Fibroblast of skin of right biceps (primary cell): ENCODE measurements around the gene CFAP53.
"Not testable (repeated sequence)": the region's sequence is repeated elsewhere in the genome, so short reads cannot be mapped to it uniquely, and the experiment has no call there.

Source experiments
- DNase-seq: peaks from one replicate; pipeline ENCODE4 v3.0.0-alpha.2; 2013

The CFAP53 gene

DNA sequence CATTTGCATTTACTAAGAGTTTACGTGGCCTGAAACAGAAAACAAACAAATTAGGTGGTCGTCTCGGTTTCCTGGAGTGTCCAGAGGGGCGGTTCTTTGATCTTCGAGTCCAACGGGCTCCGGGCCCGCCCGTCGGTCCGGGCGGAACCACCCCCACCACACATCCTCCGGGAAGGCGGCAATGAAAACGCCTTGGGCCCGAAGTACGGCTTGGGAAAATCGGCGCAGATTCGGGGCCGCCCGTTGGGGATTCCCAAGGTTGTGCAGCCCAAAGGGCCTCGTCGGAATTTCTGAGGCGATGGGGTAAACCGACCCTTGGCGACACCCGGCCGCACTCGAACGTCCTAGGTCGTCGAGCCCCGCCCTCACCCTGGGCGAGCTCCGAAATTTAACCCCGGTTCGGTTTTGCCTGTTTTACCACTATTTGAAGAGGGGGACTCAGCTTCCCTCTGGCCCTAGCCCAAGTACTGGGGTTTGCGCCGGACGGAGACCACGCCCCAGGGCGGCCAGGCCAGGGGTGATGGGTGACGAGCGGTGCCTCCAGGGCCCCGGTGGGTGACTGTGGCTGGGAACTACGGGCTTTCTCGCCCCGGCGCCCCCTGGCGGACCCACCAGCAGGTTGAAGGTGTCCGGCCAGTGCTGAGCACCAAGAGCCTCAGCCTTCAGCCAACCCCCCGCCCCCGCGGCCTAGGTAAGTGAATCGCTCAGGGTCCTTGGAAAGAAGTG, 1.9 kb upstream of the CFAP53 start:
- peak; percentile 52 for DNase-seq

- no peak for DNase-seq
Observed at GRCh38 chr18:50262977-50263376, 3.3 kb downstream of the CFAP53 start.

- no peak for DNase-seq
Observed at GRCh38 chr18:50250935-50251334, 15.4 kb downstream of the CFAP53 start.

- no peak for DNase-seq
Observed at GRCh38 chr18:50249576-50249975, 16.7 kb downstream of the CFAP53 start.

- no peak for DNase-seq
Observed at GRCh38 chr18:50247561-50247960, 18.7 kb downstream of the CFAP53 start.

DNA sequence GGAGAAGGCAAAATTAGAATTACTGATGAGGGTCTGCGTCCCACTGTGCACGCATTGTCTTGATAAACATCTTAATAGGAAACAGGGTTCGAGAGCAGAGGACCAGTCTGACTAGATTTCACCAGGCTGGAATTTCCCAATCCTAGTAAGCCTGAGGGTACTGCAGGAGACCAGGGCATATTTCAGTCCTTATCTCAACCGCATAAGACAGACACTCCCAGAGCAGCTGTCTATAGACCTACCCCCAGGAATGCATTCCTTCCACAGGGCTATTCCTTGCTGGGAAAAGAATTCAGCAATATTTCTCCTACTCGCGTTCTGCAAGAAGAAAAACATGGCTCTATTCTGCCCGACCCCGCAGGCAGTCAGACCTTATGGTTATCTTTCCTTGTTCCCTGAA, 24.5 kb downstream of the CFAP53 start:
- not testable (repeated sequence) for DNase-seq

GRCh38 chr18:50240080-50240563, 26.2 kb downstream of the CFAP53 start:
- DNase-seq, result no peak

- no peak for DNase-seq
Observed at GRCh38 chr18:50232419-50232818, 33.9 kb downstream of the CFAP53 start.

DNA sequence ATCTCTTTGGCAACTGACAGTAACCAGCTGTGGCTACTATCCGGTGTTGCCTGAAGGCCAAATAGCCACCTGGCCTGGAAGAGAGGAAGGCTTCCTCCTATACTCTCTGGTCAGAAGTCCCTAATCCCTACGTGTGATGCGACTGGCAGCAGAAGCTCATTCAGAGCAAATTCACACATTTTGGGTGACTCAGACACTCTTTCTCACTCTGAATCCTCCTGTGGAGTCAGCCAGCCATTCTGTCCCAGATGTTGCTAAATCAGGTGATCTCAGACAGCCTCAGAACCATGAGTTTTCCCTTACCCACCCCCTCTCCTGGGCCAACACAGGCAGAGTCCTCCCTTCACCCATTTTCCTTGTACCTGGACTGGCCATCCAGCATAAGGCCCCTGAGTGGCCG, 34.7 kb downstream of the CFAP53 start:
- no peak for DNase-seq

DNA sequence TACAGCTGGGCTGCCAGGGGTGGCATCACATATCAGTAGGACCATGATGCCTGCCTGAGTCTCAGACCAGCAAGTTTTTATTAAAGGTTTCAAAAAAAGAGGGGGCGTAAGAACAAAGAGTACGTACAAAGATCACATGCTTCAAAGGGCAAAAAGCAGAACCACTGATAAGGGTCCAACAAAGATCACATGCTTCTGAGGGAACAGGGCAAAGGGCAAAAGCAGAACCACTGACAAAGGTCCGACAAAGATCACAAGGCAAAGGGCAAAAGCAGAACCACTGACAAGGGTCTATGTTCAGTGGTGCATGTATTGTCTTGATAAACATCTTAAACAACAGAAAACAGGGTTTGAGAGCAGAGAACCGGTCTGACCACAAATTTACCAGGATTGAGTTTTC, 46.0 kb downstream of the CFAP53 start:
- DNase-seq, result not testable (repeated sequence)

GRCh38 chr18:50218432-50219197, 47.7 kb downstream of the CFAP53 start:
- no peak for DNase-seq

GRCh38 chr18:50209311-50209710, 57.0 kb downstream of the CFAP53 start:
- DNase-seq, result no peak

DNA sequence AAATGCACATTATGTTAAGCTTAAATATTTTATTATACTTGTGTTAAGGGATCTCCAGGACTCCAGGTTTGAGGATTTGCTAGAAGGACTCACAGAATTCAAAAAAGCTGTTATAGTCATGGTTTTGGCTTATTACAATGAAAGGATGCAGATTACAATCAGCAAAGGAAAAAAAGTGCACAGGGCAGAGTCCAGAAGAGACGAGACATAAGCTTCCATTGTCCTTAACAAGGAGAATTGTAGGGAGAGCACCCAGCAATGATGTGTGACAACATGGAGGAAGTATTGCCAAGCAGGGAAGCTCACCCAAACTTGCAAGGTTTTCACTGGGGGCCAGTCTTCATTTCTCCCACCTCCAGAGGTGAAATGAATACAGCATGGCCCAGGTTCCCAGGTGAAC, 58.6 kb downstream of the CFAP53 start:
- DNase-seq, result no peak

GRCh38 chr18:50203801-50204604, 62.3 kb downstream of the CFAP53 start:
- DNase-seq, result peak; percentile 27

DNA sequence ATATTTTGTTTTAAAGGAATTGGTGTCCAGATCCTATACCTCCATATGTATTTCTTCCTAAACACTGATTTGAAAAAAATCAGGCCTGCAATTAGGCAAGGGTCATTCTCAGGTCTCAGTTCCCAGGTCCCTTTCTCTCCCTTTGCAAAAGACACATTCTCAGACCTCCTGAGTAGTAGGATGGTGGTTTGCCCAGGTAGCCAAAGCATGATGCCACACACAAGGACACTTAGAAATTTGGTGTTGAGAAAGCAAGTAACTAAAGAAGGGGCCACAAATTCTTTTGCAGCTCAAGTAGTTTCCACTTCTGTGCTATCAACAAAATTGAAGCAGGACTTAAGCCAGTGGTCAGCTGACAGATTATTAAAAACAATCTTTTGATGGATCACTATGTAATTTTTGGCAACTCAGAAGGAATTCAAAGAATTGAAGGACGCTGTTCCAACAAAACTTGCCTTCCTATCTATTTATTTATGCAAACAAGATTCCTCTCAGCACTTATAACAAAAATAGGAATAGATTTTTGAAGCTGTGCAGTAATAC, 64.7 kb downstream of the CFAP53 start:
- DNase-seq, result no peak

DNA sequence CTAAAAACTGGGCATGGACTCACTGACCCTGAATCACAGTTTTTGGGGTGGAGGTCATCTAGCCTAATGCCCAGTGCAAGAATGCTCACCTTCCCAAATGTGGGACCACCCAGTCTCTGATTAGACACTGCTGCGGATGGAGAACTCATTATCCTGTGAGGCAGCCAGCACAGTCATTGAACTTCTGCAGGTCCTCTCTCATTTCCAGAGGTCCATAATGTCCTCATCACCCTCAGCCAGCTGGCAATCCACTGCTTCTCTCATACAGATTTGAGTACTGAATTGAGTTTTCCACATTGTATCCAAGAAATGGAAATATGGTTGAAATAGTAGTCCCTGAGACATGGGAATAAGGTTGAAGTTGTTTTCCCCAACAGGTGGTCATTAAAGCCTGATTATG, 66.4 kb downstream of the CFAP53 start:
- no peak for DNase-seq

- no peak for DNase-seq
Observed at GRCh38 chr18:50199346-50199855, 66.9 kb downstream of the CFAP53 start.

- DNase-seq, result no peak
Observed at GRCh38 chr18:50196261-50196660, 70.0 kb downstream of the CFAP53 start.

DNA sequence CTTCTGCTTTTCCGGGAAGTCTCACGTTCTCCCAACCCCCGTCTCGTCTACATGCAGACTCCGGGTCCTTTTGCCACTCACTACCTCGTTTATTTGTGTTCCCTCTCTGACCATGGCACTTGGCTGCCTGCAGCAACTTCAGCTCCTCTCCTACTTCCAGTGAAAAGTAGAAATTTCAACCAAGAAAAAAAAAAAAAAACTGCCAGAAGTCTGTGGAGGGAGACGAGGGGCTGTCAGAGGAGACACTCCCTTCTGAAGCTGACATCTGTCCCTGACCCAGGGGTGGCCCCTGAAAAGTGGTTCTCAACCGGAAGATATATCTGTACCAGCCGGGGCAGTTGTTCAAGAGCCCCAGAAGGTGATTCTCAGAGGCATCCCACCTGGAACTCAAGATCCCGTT, 70.6 kb downstream of the CFAP53 start:
- DNase-seq, result no peak

DNA sequence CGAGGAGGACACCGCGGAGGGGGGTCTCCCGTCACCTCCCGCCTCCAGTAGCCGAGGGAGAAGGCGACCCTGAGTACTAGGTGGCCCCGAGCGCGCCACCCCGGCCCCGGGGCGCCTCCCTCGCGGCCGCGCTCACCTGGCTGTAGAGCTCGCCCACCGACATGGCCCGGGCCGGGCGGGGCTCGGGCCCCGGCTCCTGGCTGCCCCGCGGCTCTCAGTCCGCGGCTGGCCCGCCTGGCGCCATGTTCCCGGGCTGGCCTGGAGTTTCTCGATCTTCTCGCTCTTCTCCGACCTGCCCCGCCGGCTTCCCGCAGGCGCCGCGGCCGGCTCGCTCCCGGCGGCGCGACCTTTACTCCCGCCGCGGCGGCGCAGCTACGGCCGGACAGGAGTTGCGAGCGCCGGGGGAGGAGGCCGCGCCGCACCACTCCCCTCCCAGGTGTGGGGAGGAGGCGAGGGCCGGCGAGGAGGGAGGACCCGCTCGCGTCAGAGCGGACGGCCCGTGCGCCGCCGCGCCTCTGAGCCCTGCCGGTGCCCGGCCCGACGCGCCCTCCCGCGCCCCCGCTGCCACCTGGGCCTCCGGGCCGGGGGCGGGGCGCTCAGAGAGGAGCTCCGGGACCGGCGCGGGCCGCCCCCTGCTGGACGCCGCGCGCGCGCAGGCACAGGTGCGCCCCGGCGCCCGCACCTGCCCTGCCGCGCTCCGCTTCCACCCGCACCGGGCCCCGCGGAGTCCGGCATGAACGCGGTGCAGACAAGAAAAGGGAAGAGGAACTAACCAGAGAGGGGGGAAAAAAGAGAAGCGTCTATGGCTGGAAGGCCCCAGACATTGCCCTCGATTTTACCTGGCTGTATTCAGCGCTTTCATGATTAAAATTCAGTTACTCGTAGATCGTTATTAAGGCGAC, 71.4 kb downstream of the CFAP53 start, which contains the start of gene MYO5B:
MYO5B (minus strand) TSS at position 517 of the 902 bp plus-strand sequence; CDS start at position 163, 354 bp downstream.
- no peak for DNase-seq

- DNase-seq, result no peak
Observed at GRCh38 chr18:50193796-50194630, 72.3 kb downstream of the CFAP53 start.
